NCI-H69 (cell line): ENCODE data around the gene SC5D.

Source experiments
- DNase-seq: peaks from one replicate; lab custom pipeline; 2025; lab: John Stamatoyannopoulos, UW

Gene SC5D

GRCh38 chr11:121293288-121293594, 670 bp downstream of the SC5D start:
- peak; percentile 69 for DNase-seq

GRCh38 chr11:121295246-121296029, 2.9 kb downstream of the SC5D start:
- DNase-seq: no peak

DNA sequence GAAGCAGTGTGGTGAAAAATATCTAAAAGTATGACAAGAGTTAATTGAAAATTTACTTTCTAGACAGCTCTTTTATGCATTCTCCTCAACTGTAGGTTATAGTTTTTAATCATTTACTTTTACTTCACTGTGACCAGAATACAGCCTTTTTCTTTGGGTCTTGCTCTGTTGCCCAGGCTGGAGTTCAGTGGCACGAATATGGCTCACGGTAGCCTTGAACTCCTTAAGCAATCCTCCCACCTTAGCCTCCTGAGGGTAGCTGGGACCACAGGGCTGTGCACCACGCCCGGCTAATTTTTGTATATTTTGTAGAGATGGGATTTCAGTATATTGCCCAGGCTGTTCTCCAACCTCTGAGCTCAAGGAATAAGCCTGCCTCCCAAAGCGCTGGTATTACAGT, 5.3 kb downstream of the SC5D start:
- DNase-seq: no peak

GRCh38 chr11:121298774-121299173, 6.2 kb downstream of the SC5D start:
- no peak for DNase-seq

- DNase-seq: peak; percentile 13
Measured at GRCh38 chr11:121299417-121299816, 6.8 kb downstream of the SC5D start.

DNA sequence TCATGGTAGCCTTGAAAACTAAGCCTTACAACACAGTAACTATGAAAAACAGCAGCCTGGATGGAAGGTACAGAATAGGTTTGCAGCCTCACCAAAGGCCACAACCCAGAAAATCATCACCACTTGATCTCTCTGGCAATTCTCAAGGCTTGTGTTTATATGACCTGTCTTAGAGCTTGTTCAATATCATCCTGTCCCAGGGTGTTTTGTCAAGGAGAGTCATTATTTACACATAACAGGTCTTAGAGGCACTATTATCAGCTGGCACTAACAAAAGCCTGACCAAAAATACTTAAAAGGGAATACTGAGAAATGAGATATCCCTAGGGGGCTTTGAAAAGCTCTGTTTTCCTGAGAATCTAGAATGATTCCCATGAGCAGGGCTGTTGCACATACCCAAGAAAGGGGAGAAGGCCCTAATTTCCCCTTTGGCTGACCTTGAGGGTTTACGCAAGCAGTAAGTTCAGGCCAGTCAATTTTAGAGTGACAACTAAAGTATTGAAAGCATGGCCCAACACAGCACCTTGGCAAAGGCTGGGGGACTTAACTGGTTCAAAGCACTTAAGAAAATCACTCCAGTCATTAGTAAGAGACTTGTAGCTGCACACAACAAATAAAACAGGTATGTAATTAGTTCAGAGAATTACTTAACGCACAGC, 7.9 kb downstream of the SC5D start:
- DNase-seq: peak; percentile 92

DNA sequence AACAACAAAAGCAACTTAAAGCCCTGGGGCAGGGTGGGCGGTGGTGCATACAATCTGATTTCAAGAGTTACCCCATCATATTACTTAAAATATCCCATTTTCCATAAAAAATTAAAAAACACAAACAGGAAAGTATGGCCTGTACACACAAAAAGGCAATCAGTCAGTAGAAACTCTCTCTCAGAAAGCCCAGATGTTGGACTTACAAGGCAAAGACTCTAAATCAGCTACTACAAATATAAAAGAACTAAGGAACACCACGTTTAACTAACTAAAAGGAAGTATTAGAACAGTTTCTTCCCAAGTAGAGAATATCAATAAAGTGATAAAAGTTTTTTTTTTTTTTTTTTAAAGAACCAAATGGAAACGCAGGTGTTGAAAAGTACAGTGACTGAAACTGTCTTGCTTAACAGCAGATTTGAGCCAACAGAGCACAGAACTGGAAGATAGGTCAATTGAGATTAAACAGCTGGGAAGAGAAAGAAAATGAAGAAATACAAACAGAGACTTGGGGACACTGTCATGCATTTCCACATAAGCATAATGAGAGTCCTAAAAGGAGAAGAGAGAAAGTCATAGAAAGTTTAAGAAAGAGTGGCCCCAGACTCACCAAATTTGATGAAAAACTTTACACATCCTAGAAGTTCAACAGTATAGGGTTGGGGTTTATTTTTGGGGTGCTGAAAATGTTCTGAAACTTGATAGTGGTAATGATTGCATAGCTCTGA, 8.6 kb downstream of the SC5D start:
- DNase-seq: peak; percentile 35

- DNase-seq: no peak
Measured at GRCh38 chr11:121304759-121305158, 12.2 kb downstream of the SC5D start.

- no peak for DNase-seq
Measured at GRCh38 chr11:121308816-121309215, 16.2 kb downstream of the SC5D start.

- no peak for DNase-seq
Measured at GRCh38 chr11:121309688-121310087, 17.1 kb downstream of the SC5D start.

- no peak for DNase-seq
Measured at GRCh38 chr11:121310908-121311307, 18.3 kb downstream of the SC5D start.

GRCh38 chr11:121311373-121311772, 18.8 kb downstream of the SC5D start:
- no peak for DNase-seq

GRCh38 chr11:121312483-121312882, 19.9 kb downstream of the SC5D start:
- DNase-seq: no peak

GRCh38 chr11:121318848-121319834, 26.6 kb downstream of the SC5D start:
- peak; percentile 77 for DNase-seq

- peak; percentile 79 for DNase-seq
Measured at GRCh38 chr11:121321614-121322243, 29.2 kb downstream of the SC5D start.

DNA sequence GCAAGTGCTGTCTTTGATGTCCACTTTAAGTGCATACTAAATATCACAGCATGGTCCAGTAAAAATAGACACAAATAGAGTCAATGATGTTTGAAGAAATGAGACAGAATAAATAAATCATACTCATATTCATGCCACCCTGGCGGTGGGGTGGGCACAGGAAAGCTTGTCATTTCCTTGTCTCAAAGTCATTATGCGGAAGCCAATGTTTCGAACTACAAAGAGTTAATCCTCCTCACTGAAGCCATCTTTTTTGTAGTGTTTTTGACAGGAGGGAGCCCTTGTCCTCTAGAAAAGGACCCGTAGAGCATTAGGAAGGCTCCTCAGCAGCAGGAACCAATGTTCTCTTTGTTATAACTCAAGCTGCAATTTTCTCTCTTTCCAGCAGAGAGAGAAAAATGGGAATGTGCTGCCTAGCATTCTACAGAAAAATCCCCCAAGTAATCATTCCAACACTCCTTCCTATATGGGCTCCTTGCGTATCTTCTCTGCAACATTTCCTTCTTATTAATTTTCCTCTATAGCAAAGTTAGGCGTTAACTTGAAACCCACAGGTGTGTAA, 30.6 kb downstream of the SC5D start:
- DNase-seq: peak; percentile 42

- DNase-seq: no peak
Measured at GRCh38 chr11:121326230-121326629, 33.7 kb downstream of the SC5D start.

DNA sequence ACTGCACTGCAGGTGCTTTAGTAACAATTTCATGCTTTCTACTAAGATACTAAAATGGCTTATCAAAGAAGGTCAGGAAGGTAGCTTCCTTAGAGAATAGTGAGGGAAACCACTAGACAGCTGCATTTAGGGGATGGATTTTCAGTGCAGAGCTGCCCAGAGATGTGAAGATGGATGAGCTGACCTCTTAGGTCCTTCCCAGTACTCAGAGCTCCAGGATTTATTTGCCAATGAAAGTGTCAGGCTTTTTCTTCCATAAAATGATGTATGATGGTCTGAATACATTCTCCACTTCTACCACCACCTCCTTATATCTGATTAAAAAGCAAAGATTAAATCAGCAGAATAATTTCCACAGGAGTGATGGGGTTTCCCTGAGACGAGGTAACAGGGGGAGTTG, 35.0 kb downstream of the SC5D start:
- DNase-seq: no peak

DNA sequence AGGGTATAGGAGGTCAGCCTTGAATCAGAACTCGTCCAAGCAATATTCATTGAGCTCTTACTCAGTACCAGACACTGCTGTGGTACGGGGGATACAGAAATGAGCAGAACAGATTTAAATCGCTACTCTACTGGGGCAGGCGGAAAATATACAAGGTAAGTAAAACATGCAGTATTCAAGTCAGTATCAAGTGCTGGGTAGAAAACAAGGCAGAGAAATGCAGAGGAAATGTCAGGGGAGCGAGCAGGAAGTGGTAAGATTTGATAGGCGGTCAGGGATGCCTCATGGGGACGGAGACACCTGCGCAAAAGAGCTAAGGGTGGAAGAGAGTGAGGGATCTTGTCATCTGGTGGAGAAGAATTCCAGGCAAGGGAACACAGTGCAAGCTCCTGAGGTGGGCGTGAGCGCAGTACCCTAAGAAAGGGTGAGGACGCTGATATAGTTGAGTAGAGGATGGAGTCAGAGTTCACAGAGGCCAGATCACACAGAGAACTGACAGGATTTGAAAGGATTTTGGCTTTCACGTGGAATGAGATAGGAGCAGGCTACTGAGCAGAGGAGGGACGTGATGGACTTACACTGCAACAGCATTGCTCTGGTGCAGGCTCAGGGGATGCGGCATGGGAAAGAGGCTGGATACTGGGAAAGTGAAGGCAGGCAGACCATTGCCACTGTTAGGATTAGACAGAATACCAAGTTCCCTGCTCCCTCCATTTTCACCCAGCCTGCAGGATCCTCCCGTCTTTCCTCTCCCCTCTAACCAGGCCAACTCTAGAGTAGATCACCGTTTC, 35.8 kb downstream of the SC5D start:
- DNase-seq: no peak

GRCh38 chr11:121328967-121329679, 36.6 kb downstream of the SC5D start:
- DNase-seq: no peak
